GM21367 (cell line): ENCODE results near the gene NOMO2.
"Not testable (repeated sequence)": the region's sequence is repeated elsewhere in the genome, so short reads cannot be mapped to it uniquely, and the experiment has no call there.

Source experiments
- ATAC-seq: cut with Tn5 transposase; IDR thresholded peaks from one replicate; pipeline ENCODE4 v1.9.1; 2021; ENCODE audit not compliant: unreplicated experiment

Gene NOMO2

GRCh38 chr16:18579261-18579660 lies 17.4 kb upstream of the NOMO2 start:
- ATAC-seq: not testable (repeated sequence)

GRCh38 chr16:18577942-18578341 lies 16.0 kb upstream of the NOMO2 start:
- ATAC-seq: not testable (repeated sequence)

GRCh38 chr16:18575945-18576344 lies 14.0 kb upstream of the NOMO2 start:
- ATAC-seq: not testable (repeated sequence)

GRCh38 chr16:18575298-18575917 lies 13.5 kb upstream of the NOMO2 start:
- not testable (repeated sequence) for ATAC-seq

GRCh38 chr16:18573887-18574286 lies 12.0 kb upstream of the NOMO2 start:
- not testable (repeated sequence) for ATAC-seq

GRCh38 chr16:18572973-18573372 lies 11.1 kb upstream of the NOMO2 start:
- not testable (repeated sequence) for ATAC-seq

- ATAC-seq: not testable (repeated sequence)
Observed at GRCh38 chr16:18571307-18571850, 9.5 kb upstream of the NOMO2 start.

GRCh38 chr16:18570529-18571306 lies 8.8 kb upstream of the NOMO2 start:
- ATAC-seq: not testable (repeated sequence)

- ATAC-seq: not testable (repeated sequence)
Observed at GRCh38 chr16:18560416-18561220, 1.3 kb downstream of the NOMO2 start.

- ATAC-seq: not testable (repeated sequence)
Observed at GRCh38 chr16:18553671-18554070, 8.2 kb downstream of the NOMO2 start.

- not testable (repeated sequence) for ATAC-seq
Observed at GRCh38 chr16:18547382-18547781, 14.5 kb downstream of the NOMO2 start.

- ATAC-seq: not testable (repeated sequence)
Observed at GRCh38 chr16:18546853-18547252, 15.0 kb downstream of the NOMO2 start.

- ATAC-seq: not testable (repeated sequence)
Observed at GRCh38 chr16:18544232-18545081, 17.4 kb downstream of the NOMO2 start.

GRCh38 chr16:18541912-18542311 lies 20.0 kb downstream of the NOMO2 start:
- not testable (repeated sequence) for ATAC-seq

GRCh38 chr16:18537004-18537403 lies 24.9 kb downstream of the NOMO2 start:
- not testable (repeated sequence) for ATAC-seq

GRCh38 chr16:18535519-18536168 lies 26.3 kb downstream of the NOMO2 start:
- not testable (repeated sequence) for ATAC-seq

- not testable (repeated sequence) for ATAC-seq
Observed at GRCh38 chr16:18534308-18534707, 27.6 kb downstream of the NOMO2 start.

- not testable (repeated sequence) for ATAC-seq
Observed at GRCh38 chr16:18531323-18531722, 30.6 kb downstream of the NOMO2 start.

GRCh38 chr16:18530329-18530728 lies 31.6 kb downstream of the NOMO2 start:
- not testable (repeated sequence) for ATAC-seq

- not testable (repeated sequence) for ATAC-seq
Observed at GRCh38 chr16:18526547-18526946, 35.4 kb downstream of the NOMO2 start.
